ENCODE measurements around the gene PCDH15.

DNA sequence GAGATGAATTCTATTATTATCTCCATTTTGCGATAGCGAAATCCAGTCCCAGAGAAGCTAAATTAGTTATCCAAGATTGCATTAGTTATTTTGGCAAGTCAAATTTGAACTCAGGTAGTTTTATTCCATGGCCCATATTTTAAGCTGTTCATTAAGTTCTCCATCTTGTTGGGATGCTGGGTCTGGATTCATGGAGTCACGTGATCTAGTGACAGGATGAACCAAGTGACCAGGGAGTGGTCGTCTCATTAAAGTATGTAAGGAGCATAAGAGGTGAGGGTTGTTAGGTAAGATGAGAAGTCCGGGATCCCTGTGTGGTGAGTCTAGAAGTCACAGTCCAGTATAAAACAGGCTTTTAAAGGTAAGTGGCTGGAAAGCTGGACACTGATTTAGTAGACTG is 740.5 kb downstream of the PCDH15 start:
- TF ChIP-seq EZH2phosphoT487 (IDR thresholded peaks at IDR 0.05; ENCODE audit: low read length) (no peak), EZH2 (optimal IDR thresholded peaks at IDR 0.05; ENCODE audit: low read depth, low read length) (no peak)
- TF ChIP-seq, protein P1, sequence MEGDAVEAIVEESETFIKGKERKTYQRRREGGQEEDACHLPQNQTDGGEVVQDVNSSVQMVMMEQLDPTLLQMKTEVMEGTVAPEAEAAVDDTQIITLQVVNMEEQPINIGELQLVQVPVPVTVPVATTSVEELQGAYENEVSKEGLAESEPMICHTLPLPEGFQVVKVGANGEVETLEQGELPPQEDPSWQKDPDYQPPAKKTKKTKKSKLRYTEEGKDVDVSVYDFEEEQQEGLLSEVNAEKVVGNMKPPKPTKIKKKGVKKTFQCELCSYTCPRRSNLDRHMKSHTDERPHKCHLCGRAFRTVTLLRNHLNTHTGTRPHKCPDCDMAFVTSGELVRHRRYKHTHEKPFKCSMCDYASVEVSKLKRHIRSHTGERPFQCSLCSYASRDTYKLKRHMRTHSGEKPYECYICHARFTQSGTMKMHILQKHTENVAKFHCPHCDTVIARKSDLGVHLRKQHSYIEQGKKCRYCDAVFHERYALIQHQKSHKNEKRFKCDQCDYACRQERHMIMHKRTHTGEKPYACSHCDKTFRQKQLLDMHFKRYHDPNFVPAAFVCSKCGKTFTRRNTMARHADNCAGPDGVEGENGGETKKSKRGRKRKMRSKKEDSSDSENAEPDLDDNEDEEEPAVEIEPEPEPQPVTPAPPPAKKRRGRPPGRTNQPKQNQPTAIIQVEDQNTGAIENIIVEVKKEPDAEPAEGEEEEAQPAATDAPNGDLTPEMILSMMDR (IDR thresholded peaks at IDR 0.05; ENCODE audit: low read length), result no peak

Data from MM.1S (cell line).